GM18907 (cell line): Measurements from ENCODE around the gene NSMCE4A.
"Not testable (repeated sequence)": the region's sequence is repeated elsewhere in the genome, so short reads cannot be mapped to it uniquely, and the experiment has no call there.

Experiments used
- ATAC-seq: cut with Tn5 transposase; IDR thresholded peaks from one replicate; pipeline ENCODE4 v1.9.1; 2021; ENCODE audit warnings: mild to moderate bottlenecking, moderate library complexity; ENCODE audit not compliant: unreplicated experiment

Gene NSMCE4A

DNA sequence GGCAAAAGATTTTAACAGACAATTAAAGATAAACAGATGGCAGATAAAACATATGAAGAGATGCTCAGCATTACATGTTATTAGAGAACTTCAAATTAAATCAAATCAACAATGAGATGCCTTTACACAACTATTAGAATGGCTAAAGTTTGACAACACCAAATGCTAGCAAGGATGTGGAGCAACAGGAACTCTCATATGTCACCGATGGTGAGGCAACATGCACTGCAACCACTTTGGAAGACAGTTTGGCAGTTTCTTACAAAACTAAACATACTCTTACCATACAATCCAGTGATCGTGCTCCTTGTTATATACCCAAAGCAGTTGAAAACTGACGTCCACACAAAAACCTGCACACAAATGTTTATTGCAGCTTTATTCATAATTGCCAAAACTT lies 33.5 kb downstream of the NSMCE4A start:
- ATAC-seq, result no peak

DNA sequence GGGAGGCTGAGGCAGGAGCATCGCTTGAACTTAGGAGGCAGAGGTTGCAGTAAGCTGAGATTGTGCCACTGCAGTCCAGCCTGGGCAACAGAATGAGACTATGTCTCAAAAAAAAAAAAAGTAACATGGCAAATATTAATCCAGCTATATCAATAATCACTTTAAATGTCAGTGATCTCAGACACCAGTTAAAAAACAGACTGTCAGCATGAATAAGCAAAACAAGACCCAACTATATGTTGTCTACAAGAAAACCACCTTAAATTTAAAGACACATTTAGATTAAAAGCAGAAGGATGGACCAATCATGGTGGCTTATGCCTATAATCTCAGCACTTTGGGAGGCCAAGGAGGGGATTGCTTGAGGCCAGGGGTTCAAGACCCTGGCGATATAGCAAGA lies 38.7 kb downstream of the NSMCE4A start:
- no peak for ATAC-seq

DNA sequence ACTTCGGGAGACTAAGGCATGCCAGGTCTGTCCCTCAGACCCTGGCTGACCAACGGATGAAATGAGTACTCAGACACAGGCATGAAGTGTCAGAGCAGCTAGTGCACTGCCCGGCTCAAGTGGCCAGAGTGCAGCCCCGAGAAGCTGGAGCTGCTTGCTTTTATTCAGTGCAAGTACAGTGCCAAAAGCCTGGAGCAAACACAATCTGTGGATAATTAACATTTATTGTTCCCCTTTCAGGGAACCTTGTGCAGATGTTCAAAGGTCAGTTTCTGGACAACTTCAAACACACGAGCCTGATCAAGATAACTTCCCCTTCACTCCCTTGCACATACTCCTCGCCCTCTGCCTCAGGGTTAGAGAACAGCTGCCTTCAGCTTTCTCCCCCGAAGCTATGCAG lies 39.3 kb downstream of the NSMCE4A start:
- no peak for ATAC-seq

DNA sequence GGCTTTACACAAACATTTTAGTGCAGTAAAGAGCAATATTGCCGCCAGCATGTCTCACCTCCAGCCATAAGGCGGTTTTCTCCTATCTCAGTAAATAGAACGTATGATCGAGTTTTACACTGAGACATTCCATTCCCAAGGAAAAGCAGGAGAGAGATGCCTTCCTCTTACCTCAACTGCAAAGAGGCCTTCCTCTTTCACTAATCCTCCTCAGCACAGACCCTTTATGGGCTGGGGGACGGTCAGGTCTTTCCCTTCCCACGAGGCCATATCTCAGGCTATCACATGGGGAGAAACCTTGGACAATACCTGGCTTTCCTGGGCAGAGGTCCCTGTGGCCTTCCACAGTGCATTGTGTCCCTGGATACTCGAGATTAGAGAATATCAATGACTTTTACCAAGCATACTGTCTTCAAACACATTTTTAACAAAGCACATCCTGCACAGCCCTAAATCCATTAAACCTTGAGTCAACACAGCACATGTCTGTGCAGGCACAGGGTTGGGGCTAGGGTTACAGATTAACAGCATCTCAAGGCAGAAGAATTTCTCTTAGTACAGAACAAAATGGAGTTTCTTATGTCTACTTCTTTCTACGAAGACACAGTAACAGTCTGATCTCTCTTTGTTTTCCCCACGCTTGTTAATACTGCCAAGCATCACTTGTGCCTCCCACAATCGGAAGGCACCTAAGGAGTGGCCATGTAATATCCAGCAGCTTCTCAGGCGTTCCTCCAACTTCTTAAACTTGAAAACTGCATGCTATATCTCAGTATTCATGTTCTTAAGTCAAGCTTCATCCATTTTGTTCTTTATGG lies 44.5 kb downstream of the NSMCE4A start:
- ATAC-seq, result not testable (repeated sequence)

DNA sequence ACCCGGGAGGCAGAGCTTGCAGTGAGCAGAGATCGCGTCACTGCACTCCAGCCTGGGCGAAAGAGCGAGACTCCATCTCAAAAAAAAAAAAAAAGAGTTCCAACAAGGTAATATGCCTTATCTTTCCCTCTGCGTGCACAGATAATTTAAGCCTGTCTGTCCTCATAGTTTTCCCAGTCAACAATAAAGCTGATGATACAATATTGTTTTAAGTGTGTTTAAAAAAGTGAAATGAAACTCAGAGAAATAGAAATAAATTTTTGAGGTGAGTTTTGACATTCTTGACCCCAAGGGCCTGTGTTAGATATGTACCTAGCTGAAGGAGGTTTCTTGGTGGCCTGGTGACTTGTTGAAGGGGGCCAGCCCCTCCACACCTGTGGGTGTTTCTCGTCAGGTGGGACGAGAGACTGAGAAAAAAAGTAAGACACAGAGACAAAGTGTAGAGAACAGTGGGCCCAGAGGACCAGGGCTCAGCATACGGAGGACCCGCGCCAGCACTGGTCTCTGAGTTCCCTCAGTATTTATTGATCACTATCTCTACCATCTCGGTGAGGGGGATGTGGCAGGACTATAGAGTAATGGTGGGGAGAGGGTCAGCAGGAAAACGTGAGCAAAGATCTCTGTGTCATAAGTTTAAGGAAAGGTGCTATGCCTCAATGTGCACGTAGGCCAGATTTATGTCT lies 45.3 kb downstream of the NSMCE4A start:
- not testable (repeated sequence) for ATAC-seq

DNA sequence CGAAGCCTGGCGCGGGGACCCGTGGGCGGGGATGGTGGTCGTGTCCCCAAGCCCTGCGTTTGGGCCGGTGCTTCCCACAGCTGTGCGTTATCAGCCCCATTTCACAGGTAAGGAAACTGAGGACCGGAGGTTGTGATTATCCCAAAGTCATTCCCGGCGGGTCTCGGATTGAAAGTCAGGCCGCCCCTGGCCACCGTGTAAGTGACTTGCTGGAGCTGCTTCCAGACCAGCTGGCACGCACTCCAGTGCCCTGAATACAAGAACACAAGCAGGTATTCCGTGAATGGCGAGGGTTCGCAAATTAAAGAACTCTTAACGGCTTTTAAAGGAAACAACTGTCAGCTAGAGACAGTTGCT lies 46.5 kb downstream of the NSMCE4A start:
- no peak for ATAC-seq

DNA sequence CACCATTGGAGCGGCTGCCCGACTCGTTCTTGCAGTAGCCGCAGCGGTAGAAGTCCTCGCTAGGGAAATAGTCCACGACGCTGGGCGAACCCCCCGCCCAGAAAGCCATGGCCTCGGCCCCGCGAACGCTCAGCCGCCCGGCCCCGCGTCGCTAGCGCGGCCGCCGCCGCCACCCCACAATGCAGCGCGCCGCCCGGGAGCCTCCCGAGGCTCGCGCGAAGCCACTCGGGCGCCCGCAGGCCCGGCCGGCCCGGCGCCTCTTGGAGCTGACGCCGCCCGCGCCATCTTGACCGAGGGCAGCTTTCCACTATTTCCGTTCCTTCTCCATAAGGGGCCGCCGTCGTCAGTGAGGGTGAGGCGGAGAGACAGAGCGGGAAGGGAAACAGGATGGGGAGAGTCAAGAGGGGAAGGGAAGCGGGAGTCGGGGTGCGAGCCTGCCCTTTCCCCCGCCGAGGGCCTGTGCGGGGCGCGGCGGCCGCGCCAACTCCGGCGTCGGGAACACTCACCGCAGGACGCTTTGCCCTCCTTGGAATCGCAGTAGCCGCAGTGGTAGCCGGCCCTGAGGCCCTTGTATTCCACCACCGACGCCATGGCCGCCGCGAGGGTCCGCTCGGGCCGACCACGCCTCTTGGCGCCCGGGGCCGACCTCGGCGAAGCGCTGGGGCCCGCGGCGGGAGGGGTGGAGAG lies 47.0 kb downstream of the NSMCE4A start, which contains the start of gene ATE1:
Gene ATE1, minus strand, starts transcription at position 191 of the 687 bp plus-strand sequence. Its CDS starts 82 bp downstream, at position 109.
- peak; percentile 83 for ATAC-seq

DNA sequence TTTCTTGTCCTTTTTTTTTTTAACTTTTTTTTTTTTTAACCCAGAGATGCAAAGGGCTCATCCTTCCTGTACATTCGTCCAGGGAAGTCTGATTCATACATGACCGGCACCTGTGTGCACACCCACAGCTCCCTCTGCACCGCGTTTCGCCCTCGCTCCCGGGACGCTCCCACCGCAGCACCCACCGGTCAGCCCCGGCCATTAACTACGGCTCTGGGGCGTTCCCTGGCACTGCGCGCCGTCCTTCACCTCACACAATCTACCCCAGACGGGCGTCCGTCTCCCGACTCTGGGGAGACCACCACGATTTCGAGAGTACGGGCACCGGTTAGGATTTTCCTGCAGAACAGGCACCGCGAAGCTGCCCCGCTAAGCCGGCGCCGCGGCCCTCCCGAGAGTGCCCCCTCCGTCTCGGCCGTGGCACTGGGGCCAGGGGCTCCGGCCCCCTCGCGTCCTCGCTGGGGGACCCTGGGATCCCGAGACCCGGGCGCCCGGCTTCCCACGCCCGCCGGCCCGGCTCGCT lies 47.6 kb downstream of the NSMCE4A start:
- ATAC-seq, result peak; percentile 46

DNA sequence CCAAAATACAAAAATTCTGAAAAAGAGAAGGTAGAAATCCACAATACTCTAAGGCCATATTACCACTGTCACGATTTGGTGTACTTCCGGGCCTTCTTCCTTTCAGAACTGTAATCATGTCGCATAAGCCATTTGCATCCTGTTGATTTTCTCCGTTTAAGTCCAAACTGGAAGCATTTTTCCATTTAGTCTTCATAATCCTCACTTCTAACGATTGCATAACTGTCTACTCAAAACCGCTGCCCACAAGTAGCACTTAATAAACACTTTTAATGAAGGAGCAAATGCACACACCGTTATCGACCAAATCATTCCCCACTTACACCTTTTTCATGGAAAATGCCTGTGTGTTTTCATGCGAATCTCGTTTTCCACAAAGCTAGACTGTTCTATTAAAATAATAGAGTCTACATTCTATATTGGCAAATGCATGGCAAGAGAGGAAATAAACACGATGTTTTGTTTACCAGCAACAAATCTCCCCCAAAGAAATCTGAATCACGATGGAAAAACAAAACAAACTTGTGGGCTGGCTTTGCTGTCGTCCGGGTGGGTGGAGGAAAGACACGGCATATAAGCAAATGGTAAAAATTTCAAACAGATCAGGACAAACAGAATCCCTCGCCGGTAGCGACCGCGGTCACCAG lies 48.2 kb downstream of the NSMCE4A start:
- peak; percentile 18 for ATAC-seq

DNA sequence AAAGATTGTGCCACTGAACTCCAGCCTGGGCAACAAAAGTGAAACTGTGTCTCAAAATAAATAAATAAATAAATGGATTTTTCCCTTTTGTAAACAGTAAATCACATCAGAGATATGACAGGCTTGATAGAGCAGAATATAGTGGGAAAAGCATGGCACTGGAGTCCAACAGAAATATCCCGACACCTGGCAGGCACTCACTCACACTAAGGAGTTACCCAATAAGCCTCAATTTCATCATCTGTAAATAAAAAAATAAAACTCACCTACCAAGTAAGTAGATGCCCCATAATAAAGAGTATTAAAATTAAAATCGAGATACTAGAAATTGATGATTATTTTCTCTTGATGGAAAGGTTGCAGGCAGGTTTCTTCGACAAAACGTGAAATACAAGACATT lies 48.9 kb downstream of the NSMCE4A start:
- ATAC-seq, result no peak

DNA sequence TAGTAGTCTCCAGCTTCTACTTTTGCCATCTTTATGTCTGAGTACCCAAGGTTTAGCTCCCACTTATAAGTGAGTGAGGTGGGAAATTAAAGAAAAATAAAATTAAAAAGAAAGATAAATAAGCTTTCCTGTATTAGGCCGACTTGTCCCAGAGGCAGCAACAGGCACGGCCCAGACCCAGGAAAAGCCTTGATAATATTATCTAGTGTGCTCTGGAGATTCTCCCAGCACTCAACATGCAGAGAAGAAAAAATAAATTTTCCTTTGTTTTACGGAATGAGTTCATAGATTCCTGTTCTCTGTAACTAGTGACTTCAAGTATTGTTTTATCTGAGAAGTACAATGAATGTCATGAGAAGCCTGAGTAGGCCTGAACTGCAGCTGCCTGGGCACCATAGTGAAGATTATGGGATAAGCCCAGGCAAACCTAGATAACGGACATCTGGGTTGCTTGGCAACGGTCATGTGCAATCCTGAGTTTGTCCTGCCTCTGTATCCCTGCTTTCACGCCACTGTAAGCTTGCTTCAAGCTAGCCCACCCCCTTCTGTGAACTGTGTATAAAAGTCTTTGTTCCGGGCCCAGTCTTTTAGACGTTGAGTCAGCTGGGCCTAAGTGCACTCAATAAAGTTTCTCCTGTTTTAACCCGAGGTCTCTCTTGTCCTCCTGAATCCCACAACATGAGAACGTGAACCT lies 53.6 kb downstream of the NSMCE4A start:
- ATAC-seq, result no peak

DNA sequence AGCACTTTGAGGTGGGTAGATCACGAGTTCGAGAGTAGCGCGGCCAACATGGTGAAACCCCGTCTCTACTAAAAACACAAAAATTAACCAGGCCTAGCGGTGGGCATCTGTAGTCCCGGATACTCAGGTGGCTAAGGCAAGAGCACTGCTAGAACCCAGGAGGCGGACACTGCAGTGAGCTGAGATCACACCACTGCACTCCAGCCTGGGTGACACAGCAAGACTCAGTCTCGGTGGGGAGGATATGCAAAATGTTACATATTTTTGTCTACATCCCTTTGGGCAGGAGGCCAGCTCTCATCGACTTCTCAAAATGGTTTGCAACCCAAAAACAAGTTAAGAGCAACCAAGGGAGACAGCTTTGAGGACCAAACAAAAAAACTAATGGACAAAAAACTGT lies 55.4 kb downstream of the NSMCE4A start:
- ATAC-seq, result no peak

DNA sequence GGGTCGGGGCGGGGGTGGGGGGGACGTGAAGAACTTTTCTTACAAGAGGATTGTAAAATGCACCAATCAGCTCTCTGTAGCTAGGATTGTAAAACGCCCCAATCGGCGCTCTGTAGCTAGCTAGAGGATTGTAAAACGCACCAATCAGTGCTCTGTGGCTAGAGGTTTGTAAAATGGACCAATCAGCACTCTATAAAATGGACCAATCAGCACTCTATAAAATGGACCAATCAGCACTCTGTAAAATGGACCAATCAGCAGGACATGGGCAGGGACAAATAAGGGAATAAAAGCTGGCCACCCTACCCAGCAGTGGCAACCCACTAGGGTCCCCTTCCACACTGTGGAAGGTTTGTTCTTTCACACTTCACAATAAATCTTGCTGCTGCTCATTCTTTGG lies 56.2 kb downstream of the NSMCE4A start:
- not testable (repeated sequence) for ATAC-seq

DNA sequence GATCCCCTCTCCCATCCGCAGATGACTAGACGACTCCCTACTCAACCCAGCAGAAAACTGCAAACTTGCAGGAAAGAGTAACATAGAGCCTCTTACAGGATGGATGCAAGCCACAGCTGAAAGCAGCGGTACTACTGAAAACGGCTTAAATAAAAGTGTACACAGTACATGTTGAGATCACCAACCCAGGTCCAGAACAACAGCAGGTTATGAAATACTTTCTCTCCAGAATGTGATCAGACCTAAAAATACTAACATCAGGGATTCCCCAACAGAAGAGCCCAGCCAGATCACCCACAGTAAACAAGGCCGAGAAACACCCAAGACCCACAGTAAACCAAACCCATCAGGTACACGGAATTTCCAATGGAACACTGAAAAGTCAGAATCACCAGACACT lies 60.4 kb downstream of the NSMCE4A start:
- ATAC-seq, result no peak

DNA sequence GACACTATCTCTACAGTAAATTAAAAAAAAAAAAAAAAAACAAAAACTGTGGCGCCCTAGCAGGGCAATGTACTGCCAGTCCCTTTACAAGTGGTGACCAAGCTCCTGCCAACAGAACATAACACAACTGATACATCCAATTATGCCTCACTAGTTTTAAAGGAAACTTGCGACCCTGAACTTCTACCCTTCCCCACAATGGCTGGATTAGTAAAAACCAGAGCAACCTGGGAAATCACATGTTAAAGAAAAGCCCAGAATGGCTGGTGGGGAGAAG lies 63.7 kb downstream of the NSMCE4A start:
- ATAC-seq, result peak; percentile 15

DNA sequence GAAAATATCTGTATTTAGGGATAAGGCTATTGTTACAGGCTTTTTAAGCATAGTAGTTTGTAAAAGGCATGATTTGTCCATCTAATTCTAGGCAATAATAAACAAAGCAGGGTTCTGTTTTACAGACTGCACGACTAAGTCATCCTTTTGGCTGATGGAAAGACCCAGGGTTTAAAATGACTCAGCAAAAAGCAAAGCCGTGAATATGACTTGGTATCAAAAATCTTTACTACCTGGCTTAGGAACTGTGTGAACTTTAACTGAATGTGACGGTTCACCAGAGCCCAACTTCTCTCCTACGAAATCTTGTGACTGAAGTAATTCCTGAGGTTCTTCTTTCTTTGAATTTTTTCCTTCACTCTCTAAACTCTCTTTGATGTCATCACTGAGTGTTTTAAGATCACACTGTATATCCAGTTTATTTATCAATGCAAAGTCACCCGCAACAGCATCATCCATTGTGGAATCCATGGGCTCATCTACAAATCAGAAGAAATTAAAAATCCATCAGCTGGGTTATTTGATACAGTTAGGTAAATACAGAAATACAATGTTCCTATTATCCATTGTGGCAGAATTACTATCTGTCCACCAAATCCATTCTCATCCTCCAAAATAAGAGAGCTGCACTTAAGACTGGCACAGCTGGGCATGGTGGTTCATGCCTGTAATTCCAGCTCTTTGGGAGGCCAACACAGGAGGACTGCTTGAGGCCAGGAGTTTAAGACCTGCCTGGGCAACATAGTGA lies 64.2 kb downstream of the NSMCE4A start:
- peak; percentile 67 for ATAC-seq
